Mesenchymal stem cell (in vitro differentiated cells and primary cell): ENCODE measurements around the gene KLF11.

Source experiments
- DNase-seq: peaks from one replicate; pipeline ENCODE4 v3.0.0-alpha.2; 2013
- H2AFZ ChIP-seq: one replicate; pipeline ENCODE4 v1.6.1; 2013; ENCODE audit warnings: low read depth, mild to moderate bottlenecking, control low read depth, inconsistent platforms, low read length, moderate library complexity
- H2AK5ac ChIP-seq: 2 replicates; pipeline ENCODE4 v1.6.1; 2013; ENCODE audit warnings: low read length, moderate library complexity, mild to moderate bottlenecking, inconsistent platforms; ENCODE audit not compliant: severe bottlenecking
- H2BK120ac ChIP-seq: one replicate; pipeline ENCODE4 v1.6.1; 2013; ENCODE audit warnings: low read depth, mild to moderate bottlenecking, inconsistent platforms, low read length, moderate library complexity
- H2BK12ac ChIP-seq, 2 experiments: one replicate each; pipeline ENCODE4 v1.6.1; 2013; ENCODE audit warnings: inconsistent platforms in 2 of 2, low read length in 2 of 2, mild to moderate bottlenecking in 2 of 2, moderate library complexity in 2 of 2, control low read depth in 1 of 2
- H2BK15ac ChIP-seq: one replicate; pipeline ENCODE4 v1.6.1; 2013; ENCODE audit warnings: mild to moderate bottlenecking, low read depth, inconsistent platforms; ENCODE audit not compliant: poor library complexity, severe bottlenecking
- H2BK5ac ChIP-seq: 2 replicates; pipeline ENCODE4 v1.6.1; 2013; ENCODE audit warnings: low read depth, mild to moderate bottlenecking, low read length, control low read depth, inconsistent platforms; ENCODE audit not compliant: poor library complexity, severe bottlenecking
- H3K14ac ChIP-seq, 2 experiments: one replicate each; pipeline ENCODE4 v1.6.1; 2013; ENCODE audit warnings: inconsistent platforms in 2 of 2, low read length in 2 of 2, control low read depth in 1 of 2, mild to moderate bottlenecking in 1 of 2, moderate library complexity in 1 of 2
- H3K18ac ChIP-seq, 2 experiments: one replicate each; pipeline ENCODE4 v1.6.1; 2013; ENCODE audit warnings: inconsistent platforms in 2 of 2, low read length in 2 of 2, control low read depth in 1 of 2, low read depth in 1 of 2, mild to moderate bottlenecking in 1 of 2
- H3K23ac ChIP-seq, 2 experiments: one replicate each; pipeline ENCODE4 v1.6.1; 2013; ENCODE audit warnings: inconsistent platforms in 2 of 2, low read length in 2 of 2, mild to moderate bottlenecking in 2 of 2, moderate library complexity in 2 of 2, control low read depth in 1 of 2
- H3K27ac ChIP-seq: 2 replicates; pipeline ENCODE4 v1.5.1; 2013; ENCODE audit warnings: mild to moderate bottlenecking, moderate library complexity, low read length, control low read depth, inconsistent platforms; ENCODE audit not compliant: poor library complexity, severe bottlenecking
- H3K27me3 ChIP-seq, 2 experiments: 2 replicates each; pipeline versions ENCODE4 v1.6.1 to v1.7.0; 2013; ENCODE audit warnings: low read length in 2 of 2, mild to moderate bottlenecking in 2 of 2, moderate library complexity in 2 of 2, control low read depth in 1 of 2, inconsistent platforms in 1 of 2; ENCODE audit not compliant: control insufficient read depth in 1 of 2, insufficient read depth in 1 of 2
- H3K36me3 ChIP-seq, 2 experiments: 2 replicates each; pipeline versions ENCODE4 v1.6.1 to v1.7.0; 2013; ENCODE audit warnings: low read length in 2 of 2, control low read depth in 1 of 2, inconsistent platforms in 1 of 2, low read depth in 1 of 2, mild to moderate bottlenecking in 1 of 2; ENCODE audit not compliant: insufficient read depth in 2 of 2, control insufficient read depth in 1 of 2
- H3K4ac ChIP-seq, 2 experiments: one replicate each; pipeline ENCODE4 v1.6.1; 2013; ENCODE audit warnings: inconsistent platforms in 2 of 2, low read length in 2 of 2, mild to moderate bottlenecking in 2 of 2, moderate library complexity in 2 of 2, control low read depth in 1 of 2, low read depth in 1 of 2
- H3K4me1 ChIP-seq: 2 replicates; pipeline ENCODE4 v1.6.1; 2013; ENCODE audit warnings: low read depth, low read length, control low read depth; ENCODE audit not compliant: control insufficient read depth, insufficient read depth
- H3K4me2 ChIP-seq: 2 replicates; pipeline ENCODE4 v1.6.1; 2013; ENCODE audit warnings: low read length, mild to moderate bottlenecking, inconsistent platforms; ENCODE audit not compliant: poor library complexity, severe bottlenecking
- H3K4me3 ChIP-seq, 2 experiments: 2 replicates each; pipeline versions ENCODE4 v1.5.1 to v1.7.0; 2013; ENCODE audit warnings: low read length in 2 of 2, mild to moderate bottlenecking in 2 of 2, control low read depth in 1 of 2, low read depth in 1 of 2; ENCODE audit not compliant: insufficient read depth in 1 of 2
- H3K79me1 ChIP-seq: replicated peaks from 2 replicates; pipeline ENCODE4 v1.6.1; 2013; ENCODE audit warnings: mild to moderate bottlenecking, control low read depth, low read length, inconsistent platforms; ENCODE audit not compliant: poor library complexity, severe bottlenecking
- H3K9ac ChIP-seq: 2 replicates; pipeline ENCODE4 v1.7.0; 2013; ENCODE audit warnings: mild to moderate bottlenecking, low read length, moderate library complexity
- H3K9me3 ChIP-seq: 2 replicates; pipeline ENCODE4 v1.7.0; 2013; ENCODE audit warnings: mild to moderate bottlenecking, low read length; ENCODE audit not compliant: control insufficient read depth
- H4K8ac ChIP-seq: one replicate; pipeline ENCODE4 v1.6.1; 2013; ENCODE audit warnings: inconsistent platforms, mild to moderate bottlenecking, low read length, moderate library complexity
- H4K91ac ChIP-seq: one replicate; pipeline ENCODE4 v1.6.1; 2013; ENCODE audit warnings: mild to moderate bottlenecking, low read length, inconsistent platforms
- WGBS: methylation state at CpG from one replicate; pipeline ENCODE4 v1.1.7; 2013; ENCODE audit warnings: mixed read lengths; 5-methylcytosine and 5-hydroxymethylcytosine counted together

KLF11 gene

GRCh38 chr2:10031886-10032745, 11.2 kb upstream of the KLF11 start:
- Histone ChIP-seq H3K4me1 (peaks cover 29% of the 10 kb centered on the region), H2AK5ac (no peak overlapping the region), H2BK12ac (no peak overlapping the region), H4K91ac (no peak overlapping the region), H3K18ac (no peak overlapping the region), H3K27ac (no peak overlapping the region), H3K23ac (no peak overlapping the region), H3K27me3 (no peaks in the 10 kb centered on the region), H2AFZ (no peak overlapping the region), H2BK15ac (no peak overlapping the region), H3K14ac (no peak overlapping the region), H3K4me3 (no peak overlapping the region), H3K9me3 (no peaks in the 10 kb centered on the region), H3K9ac (no peak overlapping the region), H4K8ac (no peak overlapping the region), H3K79me1 (no peaks in the 10 kb centered on the region), H2BK5ac (no peak overlapping the region), H3K4me2 (no peak overlapping the region), H3K4ac (no peak overlapping the region), H2BK120ac (no peak overlapping the region), H3K36me3 (no peaks in the 10 kb centered on the region)
- DNase-seq, result no peak
- WGBS, result 91% methylated on average over 19 of the region's 20 CpGs

- Histone ChIP-seq H4K8ac (no peak overlapping the region), H3K14ac (no peak overlapping the region), H3K27me3 (no peaks in the 10 kb centered on the region), H3K9ac (no peak overlapping the region), H4K91ac (no peak overlapping the region), H3K4me3 (no peak overlapping the region), H3K36me3 (no peaks in the 10 kb centered on the region), H2AK5ac (no peak overlapping the region), H3K79me1 (no peaks in the 10 kb centered on the region), H2BK120ac (no peak overlapping the region), H3K4me2 (no peak overlapping the region), H3K4ac (no peak overlapping the region), H3K9me3 (no peaks in the 10 kb centered on the region), H3K23ac (no peak overlapping the region), H2BK12ac (no peak overlapping the region), H2BK15ac (no peak overlapping the region), H3K27ac (no peak overlapping the region), H3K4me1 (peaks cover 29% of the 10 kb centered on the region), H2AFZ (no peak overlapping the region), H3K18ac (no peak overlapping the region), H2BK5ac (no peak overlapping the region)
- no peak for DNase-seq
- WGBS, result 91% methylated on average over 7 of the region's 7 CpGs
Measured at GRCh38 chr2:10032746-10033105, 10.6 kb upstream of the KLF11 start.

GRCh38 chr2:10033251-10034006, 9.9 kb upstream of the KLF11 start:
- H2BK12ac ChIP-seq, result no peak overlapping the region
- no peak overlapping the region for H3K27ac ChIP-seq
- H3K18ac ChIP-seq, result no peak overlapping the region
- no peak overlapping the region for H3K4ac ChIP-seq
- H3K36me3 ChIP-seq, result no peaks in the 10 kb centered on the region
- no peak overlapping the region for H2BK120ac ChIP-seq
- H4K8ac ChIP-seq, result no peak overlapping the region
- 78% methylated on average over 14 of the region's 14 CpGs for WGBS
- no peak overlapping the region for H2BK5ac ChIP-seq
- DNase-seq, result no peak
- H3K9ac ChIP-seq, result no peak overlapping the region
- H3K9me3 ChIP-seq, result no peaks in the 10 kb centered on the region
- H3K4me1 ChIP-seq, result peaks cover 28% of the 10 kb centered on the region
- no peaks in the 10 kb centered on the region for H3K79me1 ChIP-seq
- no peak overlapping the region for H3K23ac ChIP-seq
- H3K4me3 ChIP-seq, result no peak overlapping the region
- no peak overlapping the region for H4K91ac ChIP-seq
- H3K4me2 ChIP-seq, result no peak overlapping the region
- no peak overlapping the region for H2AFZ ChIP-seq
- no peak overlapping the region for H2BK15ac ChIP-seq
- no peaks in the 10 kb centered on the region for H3K27me3 ChIP-seq
- H3K14ac ChIP-seq, result no peak overlapping the region
- H2AK5ac ChIP-seq, result no peak overlapping the region

- WGBS, result 90% methylated on average over 11 of the region's 12 CpGs
- H3K4me1 ChIP-seq, result peaks cover 18% of the 10 kb centered on the region
- no peak for DNase-seq
- no peak overlapping the region for H3K4me2 ChIP-seq
- no peak overlapping the region for H3K23ac ChIP-seq
- H3K4me3 ChIP-seq, result no peak overlapping the region
- H4K8ac ChIP-seq, result no peak overlapping the region
- no peak overlapping the region for H2AK5ac ChIP-seq
- no peak overlapping the region for H2AFZ ChIP-seq
- no peak overlapping the region for H4K91ac ChIP-seq
- no peak overlapping the region for H2BK12ac ChIP-seq
- no peak overlapping the region for H2BK5ac ChIP-seq
- H3K9ac ChIP-seq, result no peak overlapping the region
- no peaks in the 10 kb centered on the region for H3K9me3 ChIP-seq
- no peak overlapping the region for H3K14ac ChIP-seq
- H3K79me1 ChIP-seq, result no peaks in the 10 kb centered on the region
- H3K36me3 ChIP-seq, result no peaks in the 10 kb centered on the region
- H3K4ac ChIP-seq, result no peak overlapping the region
- no peak overlapping the region for H3K18ac ChIP-seq
- H3K27me3 ChIP-seq, result no peaks in the 10 kb centered on the region
- no peak overlapping the region for H2BK15ac ChIP-seq
- H3K27ac ChIP-seq, result no peak overlapping the region
- no peak overlapping the region for H2BK120ac ChIP-seq
Measured at GRCh38 chr2:10034333-10035052, 8.9 kb upstream of the KLF11 start.
